Peyer's patch (tissue), 4 donors: ENCODE data around the gene PIK3CD. TPM values are rescaled to one million over a fixed set of nuclear protein-coding genes. Genes with fewer than 3 reads are reported as not detected.

Experiments used
- DNase-seq, 3 donors: peaks; one replicate each; pipeline ENCODE4 v3.0.0-alpha.2; 2017 to 2019
- H3K27ac ChIP-seq, 4 donors: fragments of 200-600 bp; sonication (generic); one replicate each; pipeline ENCODE4 v1.5.1; 2016 to 2019
- H3K27me3 ChIP-seq, 2 donors: fragments of 200-600 bp; sonication (generic); one replicate each; pipeline ENCODE4 v1.5.1; 2019
- H3K36me3 ChIP-seq, 3 donors: fragments of 200-600 bp; sonication (generic); one replicate each; pipeline ENCODE4 v1.5.1; 2016 to 2019
- H3K4me1 ChIP-seq, 4 donors: fragments of 200-600 bp; sonication (generic); one replicate each; pipeline ENCODE4 v1.5.1; 2016 to 2019
- H3K4me3 ChIP-seq, 4 donors: fragments of 200-600 bp; sonication (generic); 1 replicate in 3 of 4; 2 replicates in 1 of 4; pipeline ENCODE4 v1.5.1; 2016 to 2019; ENCODE audit warnings: mild to moderate bottlenecking in 1 of 4
- H3K9me3 ChIP-seq, 4 donors: fragments of 200-600 bp; sonication (generic); one replicate each; pipeline ENCODE4 v1.5.1; 2016 to 2019; ENCODE audit warnings: mild to moderate bottlenecking in 1 of 4
- CTCF ChIP-seq, 6 experiments: fragments of 450-650 bp in 4 of 6; fragments of 200-600 bp in 2 of 6; sonication (generic) in 1 of 6; IDR thresholded peaks; one replicate each; pipeline ENCODE4 v1.5.1; 2017 to 2019; ENCODE audit warnings: antibody characterized with exemption in 6 of 6, mild to moderate bottlenecking in 3 of 6, moderate library complexity in 1 of 6
- POLR2A ChIP-seq, 2 donors: fragments of 450-650 bp; IDR thresholded peaks; one replicate each; pipeline ENCODE4 v1.5.1; 2017; ENCODE audit warnings: antibody characterized with exemption in 2 of 2, mild to moderate bottlenecking in 2 of 2, moderate library complexity in 2 of 2
- total RNA-seq, 4 donors: library from RNA; depleted of rRNA; stranded (reverse); fragments of >200 nt; gene quantifications; one replicate each; pipeline ENCODE4 v1.1.0, GENCODE V29; 2016

PIK3CD gene
- total RNA-seq, 4 donors from 2014 or later: 2.8 to 34.7 (median 7.6) TPM

- Histone ChIP-seq H3K27ac (no peak overlapping the region), H3K27me3 (peaks cover 0 to 12% of the 10 kb centered on the region in 2 donors), H3K9me3 (no peaks in the 10 kb centered on the region), H3K4me3 (no peak overlapping the region), H3K4me1 (peaks cover 0 to 20% (median 3%) of the 10 kb centered on the region in 4 donors), H3K36me3 (no peaks in the 10 kb centered on the region)
- no peak for TF ChIP-seq CTCF (IDR thresholded peaks at IDR 0.05)
- TF ChIP-seq POLR2A (IDR thresholded peaks at IDR 0.05): no peak
- no peak for DNase-seq
Observed at GRCh38 chr1:9649769-9650168, 1.8 kb upstream of the PIK3CD start.

DNA sequence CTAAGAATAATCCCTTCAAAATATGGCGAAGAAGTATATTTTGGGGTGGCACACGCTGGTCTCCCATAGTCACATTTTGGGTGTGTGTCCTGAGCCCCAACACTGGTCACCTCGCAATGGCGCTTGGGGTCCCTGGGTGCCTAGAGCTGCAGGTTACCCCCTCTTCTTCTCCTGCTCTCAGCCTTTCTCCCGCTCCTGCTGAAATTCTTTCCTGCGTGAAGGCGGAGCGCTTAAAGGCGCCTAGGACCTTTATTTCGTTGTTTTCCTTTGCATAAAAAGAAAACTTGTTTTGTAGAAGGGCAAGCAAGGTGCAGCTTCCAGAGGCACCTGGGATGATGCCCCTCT, 339 bp upstream of the PIK3CD start:
- Histone ChIP-seq H3K36me3 (no peaks in the 10 kb centered on the region), H3K4me3 (peak overlapping the region; percentile 60 to 96 (median 72)), H3K4me1 (peaks cover 0 to 20% (median 2%) of the 10 kb centered on the region in 4 donors), H3K27ac (peak overlapping the region in 3 of 4 donors; percentile 81 to 97 (median 88)), H3K9me3 (no peaks in the 10 kb centered on the region), H3K27me3 (peaks cover 0 to 12% of the 10 kb centered on the region in 2 donors)
- no peak for DNase-seq
- TF ChIP-seq CTCF (IDR thresholded peaks at IDR 0.05): no peak

- TF ChIP-seq CTCF (IDR thresholded peaks at IDR 0.05) (no peak), POLR2A (IDR thresholded peaks at IDR 0.05) (no peak)
- Histone ChIP-seq H3K4me1 (peaks cover 0 to 20% (median 9%) of the 10 kb centered on the region in 4 donors), H3K27me3 (peaks cover 0 to 12% of the 10 kb centered on the region in 2 donors), H3K4me3 (peak overlapping the region; percentile 60 to 96 (median 72)), H3K9me3 (no peaks in the 10 kb centered on the region), H3K36me3 (no peaks in the 10 kb centered on the region), H3K27ac (peak overlapping the region; percentile 76 to 97 (median 84))
- DNase-seq: peak in 2 of 3 donors; percentile 69 to 86
Observed at GRCh38 chr1:9652379-9653209, 1.1 kb downstream of the PIK3CD start.

GRCh38 chr1:9653210-9653490, 1.6 kb downstream of the PIK3CD start:
- peak overlapping the region; percentile 48 to 97 (median 82) for H3K27ac ChIP-seq
- peak in 1 of 3 donors; percentile 31 for DNase-seq
- no peaks in the 10 kb centered on the region for H3K9me3 ChIP-seq
- H3K27me3 ChIP-seq: peaks cover 0 to 12% of the 10 kb centered on the region in 2 donors
- no peaks in the 10 kb centered on the region for H3K36me3 ChIP-seq
- H3K4me3 ChIP-seq: peak overlapping the region; percentile 60 to 96 (median 72)
- H3K4me1 ChIP-seq: peaks cover 0 to 20% (median 13%) of the 10 kb centered on the region in 4 donors
- TF ChIP-seq CTCF (IDR thresholded peaks at IDR 0.05): no peak

DNA sequence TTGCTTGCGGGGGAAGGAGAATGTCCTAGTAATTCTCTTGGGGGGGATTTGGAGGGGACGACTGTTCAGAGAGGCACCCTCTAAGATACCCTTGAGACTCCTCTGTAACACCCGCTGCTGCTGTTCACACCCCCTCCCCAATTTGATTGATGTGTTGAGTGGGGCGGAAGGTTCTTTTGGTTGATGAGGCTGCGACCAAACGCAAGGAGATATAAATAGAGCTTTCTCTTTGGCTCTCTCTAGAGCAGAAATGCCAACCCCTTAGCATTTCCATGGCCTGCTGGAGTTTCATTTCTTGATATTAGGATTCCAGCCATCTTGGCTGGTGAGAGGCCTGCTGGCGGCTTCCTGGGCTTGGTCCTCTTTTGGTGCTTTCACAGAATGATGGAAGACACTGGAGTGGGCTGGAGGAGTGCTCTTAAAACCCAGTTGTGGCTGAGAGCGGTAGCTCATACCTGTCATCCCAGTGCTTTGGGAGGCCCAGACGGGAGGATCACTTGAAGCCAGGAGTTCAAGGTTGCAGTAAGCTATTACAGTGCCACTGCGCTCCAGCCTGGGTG, 2.0 kb downstream of the PIK3CD start:
- peak overlapping the region; percentile 60 to 96 (median 72) for H3K4me3 ChIP-seq
- H3K27me3 ChIP-seq: peaks cover 0 to 12% of the 10 kb centered on the region in 2 donors
- H3K36me3 ChIP-seq: no peaks in the 10 kb centered on the region
- no peaks in the 10 kb centered on the region for H3K9me3 ChIP-seq
- H3K27ac ChIP-seq: peak overlapping the region; percentile 48 to 97 (median 82)
- TF ChIP-seq CTCF (IDR thresholded peaks at IDR 0.05) (no peak), POLR2A (IDR thresholded peaks at IDR 0.05) (no peak)
- H3K4me1 ChIP-seq: peaks cover 0 to 20% (median 13%) of the 10 kb centered on the region in 4 donors
- peak in 1 of 3 donors; percentile 36 for DNase-seq
